GM18519 (cell line): ENCODE measurements around the gene MAPK11.

Experiments used
- ATAC-seq: cut with Tn5 transposase; IDR thresholded peaks from one replicate; pipeline ENCODE4 v1.9.1; 2021; ENCODE audit warnings: mild to moderate bottlenecking, moderate library complexity; ENCODE audit not compliant: unreplicated experiment, low FRiP score

The MAPK11 gene

DNA sequence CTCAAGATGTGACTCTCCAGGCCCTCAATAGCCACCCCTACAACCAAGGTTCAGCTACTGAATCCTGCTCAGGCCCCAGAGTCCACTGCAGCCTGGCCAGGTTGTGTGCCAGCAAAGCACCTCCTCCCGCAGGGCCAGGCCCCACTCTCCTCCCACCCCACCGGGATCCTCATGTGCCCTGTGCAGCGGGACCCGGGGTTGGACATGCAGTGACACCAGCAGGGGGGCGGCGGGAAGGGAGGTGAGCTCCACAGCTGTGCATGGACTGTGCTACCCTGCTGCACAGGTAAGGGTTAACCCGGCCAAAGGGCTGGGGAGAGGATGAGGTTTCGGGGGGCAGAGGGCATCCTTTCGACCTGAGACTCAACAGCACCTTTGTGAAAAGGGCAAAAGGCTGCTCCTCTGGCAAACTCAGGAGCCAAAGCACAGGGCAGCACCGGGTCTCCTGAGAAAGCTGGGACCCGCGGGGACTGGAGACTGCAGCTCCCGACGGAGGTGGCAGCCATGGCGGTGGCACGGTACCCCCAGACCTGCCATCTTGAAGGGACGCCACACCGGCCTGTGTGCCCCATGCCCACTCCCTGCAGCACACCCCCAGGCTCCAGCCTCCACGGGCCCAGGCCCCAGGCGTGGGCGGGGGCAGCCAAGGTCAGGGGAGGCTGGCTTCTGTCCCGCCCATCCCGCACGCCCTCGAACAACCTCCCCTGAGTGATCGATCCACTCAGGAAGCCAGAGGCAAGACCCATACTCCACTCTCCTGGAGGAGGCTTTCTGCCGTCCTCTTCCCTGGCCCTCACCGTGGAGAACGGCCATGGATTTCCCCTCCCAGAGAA, 26.7 kb upstream of the MAPK11 start:
- no peak for ATAC-seq

DNA sequence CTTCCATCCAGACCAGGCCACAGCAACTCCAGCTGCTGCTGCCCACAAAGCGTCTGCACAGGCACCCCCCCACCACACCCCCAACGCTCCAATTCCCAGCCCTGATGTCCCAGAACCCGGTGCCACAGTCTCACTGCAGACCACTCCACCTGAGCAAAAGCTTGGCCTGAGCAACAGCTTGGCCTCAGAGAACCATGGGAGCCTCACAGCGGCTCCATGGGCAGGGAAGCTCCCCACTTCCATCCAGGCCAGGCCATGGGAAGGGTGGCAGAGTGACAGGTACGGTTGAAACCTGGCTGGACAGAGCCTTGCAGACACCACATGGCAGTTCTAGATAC, 24.1 kb upstream of the MAPK11 start:
- ATAC-seq = no peak

DNA sequence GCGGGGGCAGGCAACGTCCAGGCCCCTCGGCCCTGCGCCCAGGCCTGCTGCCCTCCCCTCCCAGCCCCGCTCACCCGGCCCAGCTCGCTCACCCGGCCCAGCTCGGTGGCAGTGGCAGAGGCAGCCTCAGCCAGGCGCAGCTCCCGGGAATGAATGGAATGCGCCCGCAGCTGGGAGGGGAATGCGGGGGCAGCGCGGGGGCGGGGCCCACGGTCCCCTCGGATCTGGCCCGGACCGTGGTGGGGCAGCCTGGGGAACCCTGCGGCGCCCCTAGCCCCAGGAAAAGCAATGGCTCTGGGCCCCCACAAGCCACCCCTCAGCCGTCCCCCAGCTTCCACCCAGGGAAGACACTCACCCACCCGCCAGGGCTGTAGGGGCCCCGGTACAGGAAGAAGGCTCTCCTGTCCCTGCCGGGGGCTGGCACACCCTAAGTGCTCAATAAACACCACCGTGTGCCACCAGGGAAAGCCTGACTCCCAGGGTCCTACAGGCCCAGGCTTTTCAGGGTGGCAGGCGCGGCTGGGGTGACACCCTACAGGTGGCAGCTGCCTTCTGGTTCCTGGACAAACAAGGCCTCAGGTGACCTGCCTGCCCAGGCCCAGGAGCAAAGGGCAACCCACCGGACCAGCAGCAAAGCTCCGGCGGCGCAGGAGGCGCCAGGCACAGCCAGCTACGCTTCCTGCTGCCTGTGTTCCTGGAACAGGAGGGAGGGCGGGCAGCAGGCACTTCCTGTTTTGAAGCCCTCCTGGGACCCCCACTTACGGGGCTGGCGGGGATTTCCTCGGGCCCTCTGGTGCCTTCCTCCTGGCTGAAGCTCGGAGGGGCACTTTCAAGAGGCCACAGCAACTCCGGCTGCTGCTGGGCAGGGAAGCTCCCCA, 23.5 kb upstream of the MAPK11 start:
- ATAC-seq = no peak

DNA sequence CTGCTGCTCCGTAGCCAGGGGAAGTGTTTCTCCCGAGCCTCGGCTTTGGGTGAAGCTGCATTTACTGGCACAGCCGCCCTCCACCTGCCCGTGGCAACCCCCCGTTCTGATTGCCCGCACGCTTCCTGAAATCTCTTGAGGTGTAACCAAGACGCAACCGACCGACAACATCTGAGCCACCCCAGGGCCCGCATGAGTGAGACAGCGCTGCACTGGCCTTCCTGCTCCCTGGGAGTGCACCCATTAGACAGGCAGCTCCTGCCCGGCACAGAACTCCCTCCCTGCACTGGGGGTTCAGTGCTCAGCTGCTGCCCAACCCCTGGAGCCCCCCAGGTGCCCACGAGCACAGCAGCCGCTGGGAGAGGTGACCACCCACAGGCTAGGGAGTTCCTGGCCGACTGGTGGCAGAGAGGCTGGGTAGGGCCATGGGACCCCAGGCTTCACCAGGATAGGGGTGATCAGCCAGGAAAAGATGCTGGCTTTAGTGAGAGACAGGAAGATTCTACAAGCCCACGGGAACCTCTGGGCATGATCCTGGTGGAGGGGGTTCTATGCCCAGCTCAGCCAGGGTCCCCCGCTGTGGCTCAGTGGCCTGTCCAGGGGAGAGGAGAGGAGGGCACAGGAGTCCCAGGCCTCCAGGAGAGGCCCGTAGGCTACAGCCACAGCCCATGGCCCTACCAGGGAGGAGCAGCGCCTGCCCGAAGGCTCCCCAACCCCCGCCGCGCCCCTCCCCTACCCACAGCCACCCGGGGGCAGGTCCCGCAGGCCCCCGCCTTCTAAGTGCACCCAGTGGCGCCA, 22.7 kb upstream of the MAPK11 start:
- ATAC-seq = no peak

DNA sequence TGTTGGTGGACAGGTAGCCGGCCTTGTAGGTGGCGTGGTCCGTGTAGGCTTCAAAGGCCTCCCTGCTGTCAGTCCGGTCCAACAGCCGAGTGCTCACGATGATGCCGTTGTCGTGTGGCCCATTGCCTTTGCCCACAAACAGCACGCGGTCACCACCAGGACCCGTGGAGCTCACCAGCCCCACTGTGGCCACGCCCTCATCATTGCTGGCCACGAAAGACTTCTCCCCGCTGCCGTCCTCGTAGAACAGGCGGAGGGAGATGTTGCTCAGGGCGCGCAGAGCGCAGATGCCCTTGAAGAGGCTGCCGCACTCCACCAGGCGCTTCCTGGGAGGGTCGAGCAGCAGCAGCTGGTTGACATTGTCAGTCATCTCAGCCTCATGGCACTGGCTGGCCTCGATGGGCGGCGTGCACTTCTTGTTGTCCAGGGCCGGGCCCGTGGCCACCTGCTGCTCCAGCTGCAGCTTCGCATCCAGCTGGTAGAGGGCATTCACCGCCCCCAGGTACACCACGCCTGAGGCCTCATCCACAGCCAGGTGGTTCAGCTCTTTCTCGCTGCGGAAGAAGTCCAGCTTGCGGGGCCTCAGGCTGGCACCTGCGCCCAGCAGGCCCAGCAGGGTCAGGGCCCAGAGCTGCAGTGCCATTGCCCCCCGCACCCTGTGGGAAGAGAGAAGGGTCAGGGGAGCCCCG, 19.9 kb upstream of the MAPK11 start:
- no peak for ATAC-seq

DNA sequence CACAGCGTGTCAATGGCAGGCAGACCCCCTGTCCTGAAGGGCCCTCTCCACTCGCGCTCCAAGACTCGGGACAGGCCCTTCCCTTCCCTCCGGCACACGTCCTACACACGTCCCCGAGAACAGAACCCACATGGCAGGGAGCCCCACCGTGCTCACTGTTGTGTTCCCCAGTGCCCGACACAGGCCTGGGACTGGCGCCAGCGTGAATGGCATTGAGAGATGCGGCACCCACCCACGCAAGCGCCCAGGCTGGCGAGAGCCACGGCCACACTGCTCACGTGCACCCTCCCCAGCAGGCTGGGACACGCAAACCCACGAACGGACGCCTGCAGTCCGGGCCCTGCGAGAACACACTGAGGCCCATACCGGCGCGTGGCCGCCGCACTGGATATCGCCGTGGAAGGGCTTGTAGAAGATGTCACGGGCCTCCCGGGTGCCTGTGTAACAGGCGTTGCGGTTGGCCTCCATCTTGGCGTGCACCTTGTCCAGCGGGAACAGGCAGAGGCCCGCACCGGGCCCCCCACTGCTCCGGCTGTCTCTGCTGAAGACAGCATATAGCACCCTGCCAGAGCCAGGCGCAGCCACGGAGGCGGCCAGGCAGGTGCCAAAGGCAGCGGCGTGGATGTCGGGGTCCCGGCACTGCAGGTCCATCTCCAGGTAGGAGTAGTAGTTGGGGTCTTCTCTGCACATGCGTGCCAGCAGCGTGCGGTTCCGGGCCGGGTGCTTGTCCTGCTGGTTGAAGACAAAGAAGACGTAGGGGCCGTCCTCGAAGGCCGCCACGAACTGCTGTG, 19.2 kb upstream of the MAPK11 start:
- no peak for ATAC-seq

DNA sequence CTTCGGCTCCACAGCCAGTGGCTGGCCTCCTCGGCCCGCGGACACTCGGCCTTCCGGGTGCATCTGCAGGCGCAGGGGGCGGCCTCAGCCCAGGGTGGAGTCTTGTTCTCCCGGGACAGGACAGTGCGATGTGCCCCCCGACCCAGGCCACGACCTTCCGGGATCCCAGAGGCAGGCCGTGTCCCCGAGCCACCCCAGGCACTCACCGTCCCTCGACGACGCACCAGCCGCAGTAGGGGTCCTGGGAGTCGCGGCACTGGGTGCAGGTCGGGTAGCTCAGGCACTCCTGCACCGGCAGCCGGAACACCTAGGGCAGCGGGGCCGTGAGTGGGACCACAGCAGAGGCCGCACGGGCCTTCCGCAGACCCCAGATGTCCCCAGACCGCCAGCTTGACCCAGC, 17.6 kb upstream of the MAPK11 start:
- no peak for ATAC-seq

DNA sequence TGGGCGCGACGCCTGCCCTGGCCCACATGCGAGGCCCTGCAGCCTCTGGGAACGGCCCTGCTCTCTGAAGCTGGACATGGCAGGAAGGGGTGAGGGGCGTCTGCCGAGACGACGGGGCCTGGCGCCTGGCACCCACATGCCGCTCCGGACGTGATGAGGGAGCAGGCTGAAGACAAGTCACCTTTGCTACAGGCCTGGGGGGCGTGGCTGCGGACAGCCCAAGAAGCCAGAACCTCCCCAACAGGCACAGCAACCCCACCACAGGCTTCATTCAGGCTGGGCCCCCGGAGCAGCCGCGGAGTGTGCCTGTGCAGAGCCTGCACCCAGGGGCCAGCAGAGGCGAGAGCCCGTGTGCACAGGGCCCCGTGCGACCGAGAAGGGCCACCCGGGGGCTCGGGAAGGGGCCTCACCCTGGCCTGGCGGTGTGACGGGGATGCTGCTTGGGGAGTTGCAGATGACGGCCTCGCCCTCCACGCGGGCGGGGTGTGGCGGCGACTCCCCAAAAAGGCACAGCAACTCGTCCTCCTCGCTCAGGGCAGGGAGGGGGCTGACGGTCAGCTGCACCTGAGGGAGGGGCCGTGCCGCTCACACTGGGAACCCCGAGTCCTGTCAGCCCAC, 16.6 kb upstream of the MAPK11 start:
- no peak for ATAC-seq

DNA sequence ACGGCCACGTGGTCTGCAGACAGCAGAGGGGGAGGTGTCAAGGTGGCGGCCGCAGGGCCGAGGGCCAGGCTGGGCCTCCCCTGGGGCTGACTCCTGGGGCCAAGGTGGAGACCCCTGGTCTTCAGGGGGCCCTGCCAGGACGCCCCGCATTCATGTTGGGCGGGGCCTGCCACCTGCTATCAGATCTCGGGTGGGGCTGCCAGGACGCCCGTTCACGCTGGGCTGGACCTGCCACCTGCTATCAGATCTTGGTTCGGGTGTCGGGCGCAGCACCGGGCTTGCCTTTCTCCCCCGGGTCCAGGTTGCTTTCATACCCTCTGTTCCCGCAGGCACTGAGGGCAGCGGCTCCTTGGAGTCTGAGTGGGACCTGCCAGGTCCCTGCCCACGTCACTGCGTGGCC, 16.1 kb upstream of the MAPK11 start:
- ATAC-seq = no peak

DNA sequence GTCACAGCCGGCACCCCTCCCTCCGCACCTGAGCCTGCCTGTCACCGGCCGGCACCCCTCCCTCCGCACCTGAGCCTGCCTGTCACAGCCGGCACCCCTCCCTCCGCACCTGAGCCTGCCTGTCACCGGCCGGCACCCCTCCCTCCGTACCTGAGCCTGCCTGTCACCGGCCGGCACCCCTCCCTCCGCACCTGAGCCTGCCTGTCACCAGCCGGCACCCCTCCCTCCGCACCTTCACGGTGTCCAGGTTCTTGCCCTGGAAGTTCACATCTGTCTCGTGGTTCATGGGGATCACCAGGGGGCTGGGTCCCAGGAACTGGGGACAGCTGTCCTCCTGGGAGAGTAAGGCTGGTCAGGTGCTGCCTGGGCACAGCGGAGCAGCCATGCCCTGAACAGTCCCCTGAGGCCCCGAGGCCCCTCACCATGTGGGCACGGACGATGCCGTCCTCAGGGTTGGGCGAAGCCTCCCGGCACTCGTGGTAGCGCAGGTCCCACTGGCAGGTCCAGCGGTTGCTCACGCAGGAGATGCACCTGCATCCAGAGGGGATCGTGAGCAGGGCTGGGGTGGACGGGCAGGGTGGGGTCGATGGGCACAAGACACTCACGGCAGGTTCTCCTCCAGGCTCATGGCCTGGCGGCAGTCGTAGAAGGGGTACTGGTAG, 15.5 kb upstream of the MAPK11 start:
- ATAC-seq = no peak

DNA sequence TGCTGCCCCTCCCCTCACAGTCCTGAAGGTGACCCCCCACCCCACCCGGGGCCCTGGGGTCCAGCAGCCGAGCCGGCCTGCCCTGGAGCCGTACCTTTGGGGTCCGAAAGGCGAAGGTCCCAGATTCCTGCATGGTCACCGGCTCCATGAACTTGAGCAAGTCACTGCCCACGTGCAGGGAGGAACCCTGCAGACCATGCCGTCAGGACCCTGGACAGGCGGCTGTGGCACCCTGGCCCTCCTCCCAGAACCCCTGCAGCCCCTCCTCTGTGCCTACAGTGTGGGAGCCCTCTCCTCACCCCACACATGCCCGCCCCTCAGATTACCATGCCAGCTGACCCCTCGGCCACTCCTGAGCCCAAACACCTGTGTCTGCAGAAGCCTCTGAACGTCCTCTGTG, 14.3 kb upstream of the MAPK11 start:
- ATAC-seq = no peak

DNA sequence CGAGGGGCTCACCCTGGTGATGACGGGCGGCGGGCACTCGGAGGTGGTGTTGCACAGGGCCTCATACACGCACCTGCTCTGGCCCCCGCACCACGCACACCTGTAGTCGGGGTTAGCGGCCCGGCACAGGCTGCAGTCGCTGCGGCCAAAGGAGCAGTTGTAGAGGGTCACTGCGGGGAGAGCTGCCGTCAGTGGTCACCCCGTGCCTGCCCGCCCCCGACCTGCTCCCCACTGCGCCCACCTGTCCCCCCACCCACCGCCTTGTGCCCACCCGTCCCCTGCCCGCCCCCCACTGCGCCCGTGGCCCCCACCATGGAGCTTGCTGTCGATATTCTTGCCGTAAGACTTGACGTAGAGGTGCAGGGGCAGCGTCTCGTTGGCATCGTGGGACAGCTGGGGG, 13.6 kb upstream of the MAPK11 start:
- ATAC-seq = no peak

DNA sequence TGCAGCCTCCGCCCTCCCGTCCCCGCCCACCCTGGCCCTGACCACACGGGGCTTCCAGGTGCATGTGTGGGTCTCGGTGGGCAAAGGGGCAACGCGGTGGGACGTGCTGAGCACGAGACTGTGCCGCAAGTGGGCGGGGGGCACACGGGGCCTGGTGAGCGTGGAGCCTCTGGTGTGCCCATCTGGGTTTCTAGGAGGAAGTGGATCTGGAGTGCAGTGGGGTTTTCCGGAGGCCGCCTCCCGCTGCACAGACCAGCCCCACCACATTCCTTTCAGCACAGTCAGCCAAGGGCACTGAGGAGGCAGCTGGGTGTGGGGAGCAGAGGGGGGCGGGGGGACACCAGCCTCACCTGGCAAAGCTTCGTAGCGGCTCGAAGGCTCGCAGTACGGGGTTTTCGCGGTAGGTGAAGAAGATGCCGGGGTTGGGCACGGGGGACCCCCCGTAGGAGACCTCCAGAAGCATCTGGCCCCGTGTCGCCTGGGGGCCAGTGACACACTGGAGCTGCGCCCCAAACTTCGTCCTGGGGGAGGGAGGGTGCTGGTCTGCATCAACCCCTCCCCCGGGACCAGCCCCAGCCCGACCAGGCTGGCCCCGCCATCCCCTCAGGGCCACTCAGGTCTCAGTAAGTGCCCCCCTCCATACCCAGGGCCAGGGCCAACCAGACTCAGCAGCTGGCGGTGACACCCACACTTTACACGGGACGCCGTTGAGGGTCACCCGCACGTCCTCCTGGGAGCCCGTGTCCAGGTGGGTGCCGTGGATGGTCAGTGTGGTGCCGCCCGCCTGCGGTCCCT, 12.4 kb upstream of the MAPK11 start:
- ATAC-seq = no peak

DNA sequence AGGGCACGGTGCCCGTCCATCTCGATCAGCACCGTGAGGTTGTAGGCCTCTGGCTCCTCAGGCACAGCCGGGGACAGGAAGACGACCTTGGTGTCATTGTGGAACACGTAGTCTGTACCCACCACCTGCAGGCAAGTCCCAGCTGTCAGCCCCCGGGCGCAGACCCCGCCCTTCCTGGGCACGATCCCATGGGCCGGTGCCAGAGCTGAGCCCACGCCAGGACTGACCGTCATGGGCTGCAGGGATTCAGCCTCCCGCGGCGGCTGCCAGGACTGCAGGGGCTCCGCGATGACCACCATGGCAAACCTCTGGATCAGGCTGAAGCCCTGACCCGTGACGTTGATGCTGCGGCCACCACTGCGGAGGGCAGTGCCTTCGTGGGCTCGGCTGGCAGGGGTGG, 11.8 kb upstream of the MAPK11 start:
- ATAC-seq = no peak

DNA sequence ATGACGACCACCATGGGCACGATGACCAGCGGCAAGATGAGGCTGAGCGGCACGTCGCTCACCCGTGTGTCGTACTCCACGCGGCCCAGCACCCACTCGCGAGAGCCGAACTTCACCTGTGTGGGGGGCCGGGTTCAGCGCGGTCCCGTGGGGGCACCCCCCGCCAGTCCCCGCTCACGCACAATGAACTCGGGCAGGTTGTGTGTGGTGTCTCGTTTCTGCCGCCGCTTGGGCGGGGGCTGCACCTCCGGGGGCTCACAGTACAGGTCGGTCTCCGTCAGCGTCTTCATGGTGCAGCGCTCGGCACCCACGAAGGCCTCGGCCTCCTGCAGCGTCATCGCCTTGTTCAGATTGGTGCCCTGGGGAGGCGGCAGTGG, 11.2 kb upstream of the MAPK11 start:
- no peak for ATAC-seq

DNA sequence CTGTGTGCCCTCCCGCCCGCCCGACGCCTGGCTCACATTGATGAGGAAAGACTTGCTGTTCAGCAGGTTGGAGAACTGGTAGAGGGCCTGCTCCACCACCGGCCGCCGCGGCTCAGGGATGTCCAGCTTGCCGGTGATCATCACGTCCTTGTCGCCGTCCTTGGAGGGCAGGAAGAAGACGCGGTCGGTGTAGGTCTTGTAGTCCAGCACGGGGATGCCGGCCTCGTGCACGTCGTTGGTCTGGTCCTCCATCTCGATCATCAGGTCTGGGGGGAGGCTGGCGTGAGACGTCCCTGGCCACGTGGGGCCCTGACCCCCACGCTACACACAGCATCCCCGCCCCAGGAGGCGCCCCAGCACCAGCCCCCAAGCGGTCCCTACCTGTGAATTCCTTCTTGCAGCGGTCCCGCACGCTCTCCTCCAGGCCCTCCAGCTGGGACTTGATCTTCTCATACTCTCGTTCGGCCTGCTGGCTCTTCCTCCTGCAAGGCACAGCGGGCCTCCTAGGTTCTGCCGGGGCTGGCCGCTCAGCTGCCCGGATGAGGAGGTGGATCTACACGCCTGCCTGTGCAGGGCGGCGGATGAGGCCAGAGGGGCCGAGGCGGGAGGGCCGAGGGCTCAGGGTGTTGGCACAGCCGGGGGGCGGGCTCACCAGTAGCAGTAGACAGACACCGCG, 10.7 kb upstream of the MAPK11 start:
- no peak for ATAC-seq

DNA sequence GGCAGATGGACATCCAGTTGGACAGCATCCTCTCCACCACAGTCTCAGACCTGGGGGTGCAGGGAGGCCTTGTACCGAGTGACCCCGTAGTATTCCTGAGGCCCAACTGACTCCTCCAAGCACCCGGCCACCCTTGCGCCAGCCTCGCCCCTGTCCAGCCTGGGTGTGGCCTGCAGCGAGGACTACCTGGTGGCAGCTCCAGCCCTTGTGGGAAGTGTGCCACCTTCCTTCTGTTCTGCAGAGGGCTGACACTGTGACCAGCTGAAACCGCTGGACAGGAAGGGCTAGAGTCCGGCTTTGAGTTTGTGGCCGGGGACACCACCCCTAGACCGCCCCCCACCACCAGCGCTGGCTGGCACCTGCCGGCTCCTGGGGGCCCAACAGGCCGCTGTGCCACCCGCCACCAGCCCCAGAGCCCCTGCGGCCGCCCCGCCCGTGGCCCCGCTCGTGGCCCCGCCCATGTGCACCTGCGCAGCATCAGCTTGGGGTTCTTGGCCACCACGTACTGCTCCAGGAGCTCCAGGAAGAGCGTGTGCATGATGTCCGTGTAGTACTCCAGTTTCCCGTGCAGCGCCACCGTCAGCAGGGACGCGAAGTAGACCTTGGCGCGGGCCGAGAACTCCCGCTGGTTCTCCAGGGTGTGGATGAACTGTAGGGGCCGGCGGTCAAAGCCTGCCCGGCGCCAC, 10.0 kb upstream of the MAPK11 start:
- ATAC-seq = no peak
